Vagina (tissue), 2 donors: Measurements from ENCODE around the gene ETV4.

Experiments used
- POLR2A ChIP-seq, 2 donors: fragments of 450-650 bp; IDR thresholded peaks; one replicate each; pipeline ENCODE4 v1.6.1; 2017; ENCODE audit warnings: antibody characterized with exemption in 2 of 2, mild to moderate bottlenecking in 2 of 2, moderate library complexity in 2 of 2
- TF ChIP-seq, protein P1 (sequence below), 3 experiments: fragments of 450-650 bp in 2 of 3; fragments of 200-600 bp in 1 of 3; sonication (generic) in 1 of 3; IDR thresholded peaks; one replicate each; pipeline ENCODE4 v1.5.1; 2017 to 2019; ENCODE audit warnings: antibody characterized with exemption in 3 of 3, mild to moderate bottlenecking in 2 of 3, moderate library complexity in 2 of 3

DNA sequence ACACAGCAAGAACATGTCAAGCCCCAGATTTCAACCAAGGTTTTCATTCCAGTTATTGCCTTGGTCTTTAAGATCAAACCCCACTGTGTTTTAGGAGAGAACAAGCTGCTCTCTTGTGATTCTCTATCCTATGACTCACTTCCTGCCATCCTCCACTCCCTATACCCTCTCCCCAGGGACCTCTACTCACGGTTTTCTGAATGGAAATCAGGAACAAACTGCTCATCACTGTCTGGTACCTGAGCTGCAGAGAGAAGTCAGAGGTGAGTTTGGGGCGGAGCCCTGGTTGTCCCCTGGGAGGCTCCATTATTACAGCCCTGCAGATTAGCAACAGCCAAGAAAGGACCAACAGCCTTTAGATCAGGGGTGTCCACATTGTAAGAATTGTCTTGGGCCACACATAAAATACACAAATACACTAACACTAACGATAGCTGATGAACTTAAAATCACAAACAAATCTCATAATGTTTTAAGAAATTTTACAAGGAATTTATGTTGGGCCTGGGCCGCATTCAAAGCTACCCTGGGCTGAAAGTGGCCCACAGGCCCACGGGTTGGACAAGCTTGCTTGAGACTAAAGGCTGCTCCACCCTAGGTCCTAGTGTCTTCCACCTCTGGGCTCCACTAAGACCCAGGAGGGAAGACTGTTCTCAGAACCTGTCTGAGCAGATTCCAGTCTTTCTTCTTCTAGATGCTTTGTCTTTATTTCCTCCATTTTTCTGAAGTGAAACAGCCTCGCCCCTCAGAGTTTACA is 9.7 kb downstream of the ETV4 start:
- TF ChIP-seq, protein P1, sequence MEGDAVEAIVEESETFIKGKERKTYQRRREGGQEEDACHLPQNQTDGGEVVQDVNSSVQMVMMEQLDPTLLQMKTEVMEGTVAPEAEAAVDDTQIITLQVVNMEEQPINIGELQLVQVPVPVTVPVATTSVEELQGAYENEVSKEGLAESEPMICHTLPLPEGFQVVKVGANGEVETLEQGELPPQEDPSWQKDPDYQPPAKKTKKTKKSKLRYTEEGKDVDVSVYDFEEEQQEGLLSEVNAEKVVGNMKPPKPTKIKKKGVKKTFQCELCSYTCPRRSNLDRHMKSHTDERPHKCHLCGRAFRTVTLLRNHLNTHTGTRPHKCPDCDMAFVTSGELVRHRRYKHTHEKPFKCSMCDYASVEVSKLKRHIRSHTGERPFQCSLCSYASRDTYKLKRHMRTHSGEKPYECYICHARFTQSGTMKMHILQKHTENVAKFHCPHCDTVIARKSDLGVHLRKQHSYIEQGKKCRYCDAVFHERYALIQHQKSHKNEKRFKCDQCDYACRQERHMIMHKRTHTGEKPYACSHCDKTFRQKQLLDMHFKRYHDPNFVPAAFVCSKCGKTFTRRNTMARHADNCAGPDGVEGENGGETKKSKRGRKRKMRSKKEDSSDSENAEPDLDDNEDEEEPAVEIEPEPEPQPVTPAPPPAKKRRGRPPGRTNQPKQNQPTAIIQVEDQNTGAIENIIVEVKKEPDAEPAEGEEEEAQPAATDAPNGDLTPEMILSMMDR (IDR thresholded peaks at IDR 0.05) = no peak
- no peak for TF ChIP-seq POLR2A (IDR thresholded peaks at IDR 0.05)
